ENCODE measurements around the gene HS6ST3.

Gene HS6ST3

GRCh38 chr13:96342852-96343465 lies 253.1 kb downstream of the HS6ST3 start:
- DNase-seq: no peak

- DNase-seq: no peak
These were observed 257.0 kb downstream of the HS6ST3 start for GRCh38 chr13:96346921-96347320.

GRCh38 chr13:96373597-96373996 lies 283.7 kb downstream of the HS6ST3 start:
- peak; percentile 39 for DNase-seq

- no peak for DNase-seq
These were observed 287.9 kb downstream of the HS6ST3 start for GRCh38 chr13:96377835-96378234.

GRCh38 chr13:96379967-96380366 lies 290.1 kb downstream of the HS6ST3 start:
- DNase-seq: no peak

GRCh38 chr13:96381681-96382080 lies 291.8 kb downstream of the HS6ST3 start:
- no peak for DNase-seq

GRCh38 chr13:96388598-96388997 lies 298.7 kb downstream of the HS6ST3 start:
- DNase-seq: no peak

GRCh38 chr13:96391606-96392005 lies 301.7 kb downstream of the HS6ST3 start:
- no peak for DNase-seq

GRCh38 chr13:96397807-96398206 lies 307.9 kb downstream of the HS6ST3 start:
- DNase-seq: no peak

- no peak for DNase-seq
These were observed 308.6 kb downstream of the HS6ST3 start for GRCh38 chr13:96398486-96398885.

GRCh38 chr13:96403241-96403640 lies 313.3 kb downstream of the HS6ST3 start:
- no peak for DNase-seq

GRCh38 chr13:96403651-96404050 lies 313.7 kb downstream of the HS6ST3 start:
- DNase-seq: peak; percentile 5

- no peak for DNase-seq
These were observed 326.0 kb downstream of the HS6ST3 start for GRCh38 chr13:96415831-96416385.

GRCh38 chr13:96417939-96418685 lies 328.2 kb downstream of the HS6ST3 start:
- DNase-seq: peak; percentile 13

GRCh38 chr13:96421314-96421713 lies 331.4 kb downstream of the HS6ST3 start:
- DNase-seq: no peak

GRCh38 chr13:96422002-96422401 lies 332.1 kb downstream of the HS6ST3 start:
- DNase-seq: no peak

GRCh38 chr13:96426167-96426566 lies 336.3 kb downstream of the HS6ST3 start:
- DNase-seq: no peak

- DNase-seq: no peak
These were observed 339.0 kb downstream of the HS6ST3 start for GRCh38 chr13:96428911-96429310.

- no peak for DNase-seq
These were observed 341.2 kb downstream of the HS6ST3 start for GRCh38 chr13:96431044-96431581.

GRCh38 chr13:96444676-96445075 lies 354.8 kb downstream of the HS6ST3 start:
- no peak for DNase-seq

GRCh38 chr13:96449920-96450319 lies 360.0 kb downstream of the HS6ST3 start:
- DNase-seq: no peak

GRCh38 chr13:96450326-96451020 lies 360.6 kb downstream of the HS6ST3 start:
- no peak for DNase-seq

- no peak for DNase-seq
These were observed 364.6 kb downstream of the HS6ST3 start for GRCh38 chr13:96454466-96454865.
